ENCODE data around the gene ZNF700. TPM values are rescaled to one million over a fixed set of nuclear protein-coding genes. Genes with fewer than 3 reads are reported as not detected.

The ZNF700 gene
- total RNA-seq, 1 donor, result 9.4 TPM

DNA sequence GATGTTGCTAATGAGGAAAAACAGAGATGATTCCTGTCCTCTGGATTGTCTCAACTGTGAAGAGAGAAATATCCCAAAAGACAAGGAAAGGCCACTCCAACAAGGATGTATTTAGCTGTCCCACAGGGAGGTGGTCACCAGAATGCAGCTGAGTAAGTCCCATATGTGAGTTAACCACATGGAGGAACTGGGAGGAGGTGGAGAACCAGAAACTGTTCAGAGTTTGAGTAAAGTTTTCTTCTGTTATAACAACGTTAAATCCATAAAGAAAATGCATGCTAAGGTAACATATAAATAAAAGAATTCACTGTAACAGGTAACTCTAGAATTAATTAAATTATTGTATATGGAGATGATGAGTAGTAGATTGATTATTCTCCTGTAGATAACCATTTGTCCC is 45.3 kb downstream of the ZNF700 start:
- Histone ChIP-seq H4K20me1 (ENCODE audit: insufficient read depth, low read length) (no peaks in the 10 kb centered on the region), H3K36me3 (ENCODE audit: insufficient read depth, low read length) (no peaks in the 10 kb centered on the region), H3K79me2 (ENCODE audit: insufficient read depth, low read length) (no peaks in the 10 kb centered on the region), H3K9me3 (ENCODE audit: low read depth, low read length) (peaks cover 3% of the 10 kb centered on the region), H3K4me3 (ENCODE audit: insufficient read depth, low read length) (no peak overlapping the region), H3K4me2 (ENCODE audit: insufficient read depth, low read length) (no peak overlapping the region), H3K27ac (ENCODE audit: low read depth, low read length) (no peak overlapping the region), H3K4me1 (ENCODE audit: insufficient read depth, low read length) (no peaks in the 10 kb centered on the region), H3K27me3 (ENCODE audit: insufficient read depth, low read length) (no peaks in the 10 kb centered on the region), H2AFZ (ENCODE audit: low read length) (no peak overlapping the region)
- no peak for DNase-seq (ENCODE audit: insufficient read length, low spot score, missing footprints)
- TF ChIP-seq, protein P1, sequence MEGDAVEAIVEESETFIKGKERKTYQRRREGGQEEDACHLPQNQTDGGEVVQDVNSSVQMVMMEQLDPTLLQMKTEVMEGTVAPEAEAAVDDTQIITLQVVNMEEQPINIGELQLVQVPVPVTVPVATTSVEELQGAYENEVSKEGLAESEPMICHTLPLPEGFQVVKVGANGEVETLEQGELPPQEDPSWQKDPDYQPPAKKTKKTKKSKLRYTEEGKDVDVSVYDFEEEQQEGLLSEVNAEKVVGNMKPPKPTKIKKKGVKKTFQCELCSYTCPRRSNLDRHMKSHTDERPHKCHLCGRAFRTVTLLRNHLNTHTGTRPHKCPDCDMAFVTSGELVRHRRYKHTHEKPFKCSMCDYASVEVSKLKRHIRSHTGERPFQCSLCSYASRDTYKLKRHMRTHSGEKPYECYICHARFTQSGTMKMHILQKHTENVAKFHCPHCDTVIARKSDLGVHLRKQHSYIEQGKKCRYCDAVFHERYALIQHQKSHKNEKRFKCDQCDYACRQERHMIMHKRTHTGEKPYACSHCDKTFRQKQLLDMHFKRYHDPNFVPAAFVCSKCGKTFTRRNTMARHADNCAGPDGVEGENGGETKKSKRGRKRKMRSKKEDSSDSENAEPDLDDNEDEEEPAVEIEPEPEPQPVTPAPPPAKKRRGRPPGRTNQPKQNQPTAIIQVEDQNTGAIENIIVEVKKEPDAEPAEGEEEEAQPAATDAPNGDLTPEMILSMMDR (IDR thresholded peaks at IDR 0.05; ENCODE audit: extremely low read depth, low read depth, low read length), result no peak

DNA sequence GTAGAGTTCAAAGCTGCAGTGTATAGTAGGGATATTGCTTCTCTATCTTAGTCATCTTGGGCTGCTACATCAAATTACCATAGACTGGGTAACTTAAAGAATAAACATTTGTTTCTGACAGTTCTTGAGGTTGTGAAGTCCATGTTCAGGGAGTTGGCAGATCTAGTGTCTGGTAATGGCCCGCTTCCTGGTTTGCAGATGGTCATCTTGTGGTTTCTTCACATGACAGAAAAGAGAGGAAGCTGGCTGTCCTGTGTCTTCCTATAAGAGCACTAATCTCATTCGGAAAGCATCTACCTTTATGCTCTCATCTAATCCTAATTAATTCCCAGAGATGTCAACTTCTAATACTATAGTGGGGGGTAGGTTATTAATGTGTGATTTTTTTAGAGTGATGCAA is 46.1 kb downstream of the ZNF700 start:
- H3K4me2 ChIP-seq (ENCODE audit: insufficient read depth, low read length), result no peak overlapping the region
- peaks cover 3% of the 10 kb centered on the region for H3K9me3 ChIP-seq (ENCODE audit: low read depth, low read length)
- no peaks in the 10 kb centered on the region for H3K36me3 ChIP-seq (ENCODE audit: insufficient read depth, low read length)
- no peak overlapping the region for H2AFZ ChIP-seq (ENCODE audit: low read length)
- no peak overlapping the region for H3K4me3 ChIP-seq (ENCODE audit: insufficient read depth, low read length)
- no peaks in the 10 kb centered on the region for H3K4me1 ChIP-seq (ENCODE audit: insufficient read depth, low read length)
- no peaks in the 10 kb centered on the region for H3K79me2 ChIP-seq (ENCODE audit: insufficient read depth, low read length)
- no peak overlapping the region for H3K27ac ChIP-seq (ENCODE audit: low read depth, low read length)
- H3K27me3 ChIP-seq (ENCODE audit: insufficient read depth, low read length), result no peaks in the 10 kb centered on the region
- DNase-seq (ENCODE audit: insufficient read length, low spot score, missing footprints), result no peak
- H4K20me1 ChIP-seq (ENCODE audit: insufficient read depth, low read length), result no peaks in the 10 kb centered on the region
- TF ChIP-seq, protein P1 (IDR thresholded peaks at IDR 0.05; ENCODE audit: extremely low read depth, low read depth, low read length), result no peak

- Histone ChIP-seq H3K4me1 (ENCODE audit: insufficient read depth, low read length) (no peaks in the 10 kb centered on the region), H3K9me3 (ENCODE audit: low read depth, low read length) (peaks cover 7% of the 10 kb centered on the region), H3K36me3 (ENCODE audit: insufficient read depth, low read length) (no peaks in the 10 kb centered on the region), H3K27me3 (ENCODE audit: insufficient read depth, low read length) (no peaks in the 10 kb centered on the region), H2AFZ (ENCODE audit: low read length) (no peak overlapping the region), H3K4me3 (ENCODE audit: insufficient read depth, low read length) (no peak overlapping the region), H4K20me1 (ENCODE audit: insufficient read depth, low read length) (no peaks in the 10 kb centered on the region), H3K27ac (ENCODE audit: low read depth, low read length) (no peak overlapping the region), H3K4me2 (ENCODE audit: insufficient read depth, low read length) (no peak overlapping the region), H3K79me2 (ENCODE audit: insufficient read depth, low read length) (no peaks in the 10 kb centered on the region)
- TF ChIP-seq, protein P1 (IDR thresholded peaks at IDR 0.05; ENCODE audit: extremely low read depth, low read depth, low read length), result no peak
- DNase-seq (ENCODE audit: insufficient read length, low spot score, missing footprints), result no peak
Observed at GRCh38 chr19:11973019-11973810, 48.3 kb downstream of the ZNF700 start.

- no peaks in the 10 kb centered on the region for H4K20me1 ChIP-seq (ENCODE audit: insufficient read depth, low read length)
- no peak for DNase-seq (ENCODE audit: insufficient read length, low spot score, missing footprints)
- H3K27ac ChIP-seq (ENCODE audit: low read depth, low read length), result no peak overlapping the region
- H3K4me2 ChIP-seq (ENCODE audit: insufficient read depth, low read length), result no peak overlapping the region
- H3K4me3 ChIP-seq (ENCODE audit: insufficient read depth, low read length), result no peak overlapping the region
- H3K27me3 ChIP-seq (ENCODE audit: insufficient read depth, low read length), result no peaks in the 10 kb centered on the region
- no peak overlapping the region for H2AFZ ChIP-seq (ENCODE audit: low read length)
- no peaks in the 10 kb centered on the region for H3K36me3 ChIP-seq (ENCODE audit: insufficient read depth, low read length)
- H3K79me2 ChIP-seq (ENCODE audit: insufficient read depth, low read length), result no peaks in the 10 kb centered on the region
- H3K9me3 ChIP-seq (ENCODE audit: low read depth, low read length), result peaks cover 39% of the 10 kb centered on the region
- TF ChIP-seq, protein P1 (IDR thresholded peaks at IDR 0.05; ENCODE audit: extremely low read depth, low read depth, low read length), result no peak
- H3K4me1 ChIP-seq (ENCODE audit: insufficient read depth, low read length), result no peaks in the 10 kb centered on the region
Observed at GRCh38 chr19:11978492-11979100, 53.7 kb downstream of the ZNF700 start.
